HEK293 (cell line): ENCODE measurements around the gene E4F1.

Experiments used
- CTCF ChIA-PET: fragments of 350-600 bp; formaldehyde crosslinking; extraction: SDS; loops from one replicate; lab custom pipeline; 2021; ENCODE audit warnings: antibody characterized with exemption; lab: Yijun Ruan, JAX
- POLR2A ChIA-PET: fragments of 300-600 bp; formaldehyde crosslinking; extraction: SDS; loops from one replicate; lab custom pipeline; 2020; ENCODE audit warnings: antibody characterized with exemption, inconsistent platforms; lab: Yijun Ruan, JAX
- H3K27ac ChIP-seq: fragments of 200-500 bp; sonication (Bioruptor generic); 2 replicates; pipeline ENCODE4 v1.5.1; 2014; ENCODE audit warnings: low read depth, low read length, control low read depth, inconsistent platforms; ENCODE audit errors: extremely low read depth
- H3K36me3 ChIP-seq, 2 experiments: fragments of 200-500 bp in 1 of 2; sonication (Bioruptor generic) in 1 of 2; 1 replicate in 1 of 2; 2 replicates in 1 of 2; pipeline ENCODE4 v1.5.1; 2014 to 2017; ENCODE audit warnings: inconsistent platforms in 2 of 2, low read length in 2 of 2; ENCODE audit not compliant: control insufficient read depth in 2 of 2, insufficient read depth in 1 of 2
- H3K4me1 ChIP-seq: fragments of 200-500 bp; sonication (Bioruptor generic); 2 replicates; pipeline ENCODE4 v1.5.1; 2014; ENCODE audit warnings: mild to moderate bottlenecking, low read length, inconsistent platforms; ENCODE audit not compliant: control insufficient read depth, insufficient read depth
- H3K4me3 ChIP-seq: 2 replicates; pipeline ENCODE4 v1.5.1; 2011; ENCODE audit warnings: low read depth, mild to moderate bottlenecking, control low read depth, low read length, moderate library complexity
- H3K9me3 ChIP-seq: fragments of 200-500 bp; sonication (Bioruptor generic); 2 replicates; pipeline ENCODE4 v1.5.1; 2014; ENCODE audit warnings: low read depth, low read length, inconsistent platforms; ENCODE audit not compliant: control insufficient read depth, insufficient read depth
- BCL11B ChIP-seq: fragments of 450-650 bp; formaldehyde crosslinking; IDR thresholded peaks from 2 replicates; pipeline ENCODE4 v1.5.1; 2016; ENCODE audit warnings: low read depth, missing biosample characterization, missing genetic modification characterization
- EGR2 ChIP-seq: fragments of 450-650 bp; formaldehyde crosslinking; IDR thresholded peaks from 2 replicates; pipeline ENCODE4 v1.5.1; 2016; ENCODE audit warnings: low read depth, missing biosample characterization, missing genetic modification characterization
- GLIS1 ChIP-seq: fragments of 450-650 bp; formaldehyde crosslinking; IDR thresholded peaks from 2 replicates; pipeline ENCODE4 v1.5.1; 2016; ENCODE audit warnings: missing biosample characterization, missing genetic modification characterization
- GLIS2 ChIP-seq: fragments of 450-650 bp; formaldehyde crosslinking; IDR thresholded peaks from 2 replicates; pipeline ENCODE4 v1.5.1; 2016; ENCODE audit warnings: missing biosample characterization, missing genetic modification characterization
- HIC1 ChIP-seq: fragments of 450-650 bp; formaldehyde crosslinking; IDR thresholded peaks from 2 replicates; pipeline ENCODE4 v1.5.1; 2016; ENCODE audit warnings: missing biosample characterization, missing genetic modification characterization
- KLF10 ChIP-seq: fragments of 450-650 bp; IDR thresholded peaks from 2 replicates; pipeline ENCODE4 v1.5.1; 2018; ENCODE audit warnings: missing biosample characterization, mild to moderate bottlenecking, missing genetic modification characterization
- KLF17 ChIP-seq: fragments of 450-650 bp; formaldehyde crosslinking; IDR thresholded peaks from 2 replicates; pipeline ENCODE4 v1.5.1; 2016; ENCODE audit warnings: missing biosample characterization, missing genetic modification characterization
- KLF7 ChIP-seq: fragments of 450-650 bp; formaldehyde crosslinking; IDR thresholded peaks from 2 replicates; pipeline ENCODE4 v1.5.1; 2016; ENCODE audit warnings: missing biosample characterization, missing genetic modification characterization, borderline replicate concordance
- PATZ1 ChIP-seq: fragments of 450-650 bp; formaldehyde crosslinking; IDR thresholded peaks from 2 replicates; pipeline ENCODE4 v1.5.1; 2016; ENCODE audit warnings: missing biosample characterization, missing genetic modification characterization
- ZBTB20 ChIP-seq: fragments of 450-650 bp; formaldehyde crosslinking; IDR thresholded peaks from 2 replicates; pipeline ENCODE4 v1.5.1; 2016; ENCODE audit warnings: missing biosample characterization, missing genetic modification characterization
- ZFHX2 ChIP-seq: fragments of 450-650 bp; formaldehyde crosslinking; conservative IDR thresholded peaks from 2 replicates; pipeline ENCODE4 v1.5.1; 2016; ENCODE audit warnings: missing biosample characterization, missing genetic modification characterization
- ZFP37 ChIP-seq: fragments of 450-650 bp; formaldehyde crosslinking; IDR thresholded peaks from 2 replicates; pipeline ENCODE4 v1.5.1; 2016; ENCODE audit warnings: missing biosample characterization, missing genetic modification characterization
- ZNF10 ChIP-seq: fragments of 450-650 bp; formaldehyde crosslinking; IDR thresholded peaks from 2 replicates; pipeline ENCODE4 v1.5.1; 2017; ENCODE audit warnings: missing biosample characterization, missing genetic modification characterization
- ZNF114 ChIP-seq: fragments of 450-650 bp; formaldehyde crosslinking; IDR thresholded peaks from 2 replicates; pipeline ENCODE4 v1.5.0; 2017; ENCODE audit warnings: missing biosample characterization, missing genetic modification characterization
- ZNF132 ChIP-seq: fragments of 450-650 bp; formaldehyde crosslinking; IDR thresholded peaks from 2 replicates; pipeline ENCODE4 v1.5.1; 2017; ENCODE audit warnings: missing biosample characterization, missing genetic modification characterization, borderline replicate concordance
- ZNF157 ChIP-seq: fragments of 450-650 bp; formaldehyde crosslinking; IDR thresholded peaks from 2 replicates; pipeline ENCODE4 v1.5.1; 2016; ENCODE audit warnings: missing biosample characterization, missing genetic modification characterization
- ZNF174 ChIP-seq: fragments of 450-650 bp; formaldehyde crosslinking; IDR thresholded peaks from 2 replicates; pipeline ENCODE4 v1.5.0; 2017; ENCODE audit warnings: missing biosample characterization, mild to moderate bottlenecking, missing genetic modification characterization
- ZNF223 ChIP-seq: fragments of 450-650 bp; formaldehyde crosslinking; IDR thresholded peaks from 2 replicates; pipeline ENCODE4 v1.5.1; 2016; ENCODE audit warnings: missing biosample characterization, missing genetic modification characterization
- ZNF335 ChIP-seq: fragments of 450-650 bp; formaldehyde crosslinking; conservative IDR thresholded peaks from 2 replicates; pipeline ENCODE4 v1.5.1; 2016; ENCODE audit warnings: missing biosample characterization, missing genetic modification characterization
- ZNF341 ChIP-seq: fragments of 450-650 bp; formaldehyde crosslinking; IDR thresholded peaks from 2 replicates; pipeline ENCODE4; 2016; ENCODE audit warnings: low read depth, missing biosample characterization, missing genetic modification characterization
- ZNF48 ChIP-seq: fragments of 450-650 bp; formaldehyde crosslinking; IDR thresholded peaks from 2 replicates; pipeline ENCODE4 v1.5.1; 2016; ENCODE audit warnings: missing biosample characterization, missing genetic modification characterization
- ZNF600 ChIP-seq: fragments of 450-650 bp; formaldehyde crosslinking; IDR thresholded peaks from 2 replicates; pipeline ENCODE4 v1.5.1; 2016; ENCODE audit warnings: missing biosample characterization, missing genetic modification characterization
- ZNF629 ChIP-seq: fragments of 450-650 bp; formaldehyde crosslinking; IDR thresholded peaks from 2 replicates; pipeline ENCODE4 v1.5.1; 2017; ENCODE audit warnings: missing biosample characterization, missing genetic modification characterization
- ZNF664 ChIP-seq: fragments of 450-650 bp; formaldehyde crosslinking; IDR thresholded peaks from 2 replicates; pipeline ENCODE4 v1.5.1; 2016; ENCODE audit warnings: missing biosample characterization, missing genetic modification characterization
- ZNF792 ChIP-seq: fragments of 450-650 bp; formaldehyde crosslinking; IDR thresholded peaks from 2 replicates; pipeline ENCODE4 v1.5.1; 2016; ENCODE audit warnings: missing biosample characterization, missing genetic modification characterization

The E4F1 gene

GRCh38 chr16:2235234-2235651, 11.9 kb downstream of the E4F1 start:
- H3K4me1 ChIP-seq = peaks cover 4% of the 10 kb centered on the region; the same call in 1 of the 2 replicates

GRCh38 chr16:2235695-2236336, 12.4 kb downstream of the E4F1 start:
- no peak overlapping the region for H3K4me3 ChIP-seq
- ChIA-PET CTCF (interaction anchor here (0.7 to 1.2 kb wide), 3 partner anchors 21 to 95 kb away, joined by 3 read pairs; partner anchors contain the start of gene PGP), POLR2A (interaction anchor here (1.0 to 5.3 kb wide), 11 partner anchors 9 to 297 kb away, joined by 3 to 48 read pairs (median 4); partner anchors contain the start of genes BRICD5, ECI1, NTN3 and PGP)
- no peak overlapping the region for H3K27ac ChIP-seq
- TF ChIP-seq ZFHX2 (tag by site-specific recombination) (peak; percentile 70), EGR2 (tag by site-specific recombination) (peak; percentile 34; the same call in 1 of the 2 replicates), GLIS2 (tag by site-specific recombination) (peak; percentile 35; the same call in 1 of the 2 replicates), ZFP37 (no peak), ZNF223 (tag by site-specific recombination) (0 out of 2 replicates have a peak, but pooled peaks have one; percentile 13), ZNF335 (tag by site-specific recombination) (peak; percentile 70), GLIS1 (0 out of 2 replicates have a peak, but pooled peaks have one; percentile 7), ZNF792 (tag by site-specific recombination) (no peak), ZNF157 (tag by site-specific recombination) (no peak), HIC1 (tag by site-specific recombination) (peak; percentile 76; the same call in 1 of the 2 replicates), ZNF174 (tag by site-specific recombination) (no peak)
- peaks cover 4% of the 10 kb centered on the region; the same call in 1 of the 2 replicates for H3K4me1 ChIP-seq
- peaks cover 3 to 62% of the 10 kb centered on the region in 2 experiments; a peak in 2 of 3 replicates for H3K36me3 ChIP-seq
- H3K9me3 ChIP-seq = no peaks in the 10 kb centered on the region

More at GRCh38 chr16:2235234-2235651, 11.9 kb downstream of the E4F1 start:
- ChIA-PET POLR2A (interaction anchor here (0.6 to 5.3 kb wide), 4 partner anchors 9 to 20 kb away, joined by 3 to 48 read pairs (median 10); partner anchors contain the start of genes ECI1 and PGP), CTCF (no interaction called here)
- peaks cover 0 to 68% of the 10 kb centered on the region in 2 experiments; a peak in 2 of 3 replicates for H3K36me3 ChIP-seq
- TF ChIP-seq ZNF114 (tag by site-specific recombination) = no peak
- peak; percentile 67 for TF ChIP-seq ZNF600
- TF ChIP-seq ZNF10 (tag by site-specific recombination) = 0 out of 2 replicates have a peak, but pooled peaks have one; percentile 3
- peak; percentile 0; the same call in 1 of the 2 replicates for TF ChIP-seq BCL11B
- peak; percentile 4; the same call in 1 of the 2 replicates for TF ChIP-seq ZNF341
- TF ChIP-seq ZNF48 (tag by site-specific recombination) = no peak
- TF ChIP-seq ZBTB20 (tag by site-specific recombination) = no peak
- H3K9me3 ChIP-seq = no peaks in the 10 kb centered on the region
- no peak overlapping the region for H3K4me3 ChIP-seq
- H3K27ac ChIP-seq = no peak overlapping the region

- Histone ChIP-seq H3K36me3 (peaks cover 3 to 55% of the 10 kb centered on the region in 2 experiments; a peak in 2 of 3 replicates), H3K4me1 (peaks cover 4% of the 10 kb centered on the region; the same call in 1 of the 2 replicates), H3K4me3 (peak within 1 kb of the TSS; percentile 31), H3K27ac (peak within 1 kb of the TSS; percentile 48; the same call in 1 of the 2 replicates), H3K9me3 (no peaks in the 10 kb centered on the region)
- ChIA-PET POLR2A (interaction anchor here (1.0 to 5.3 kb wide), 13 partner anchors 10 to 296 kb away, joined by 3 to 48 read pairs (median 4); partner anchors contain the start of genes BRICD5, ECI1, NTN3 and PGP), CTCF (interaction anchor here (0.7 to 1.2 kb wide), 3 partner anchors 22 to 96 kb away, joined by 3 read pairs; partner anchors contain the start of gene PGP)
- TF ChIP-seq ZNF132 (no peak), KLF10 (tag by site-specific recombination) (0 out of 2 replicates have a peak, but pooled peaks have one; percentile 19), ZNF664 (tag by site-specific recombination) (no peak), ZNF629 (tag by site-specific recombination) (peak; percentile 23; the same call in 1 of the 2 replicates), KLF17 (tag by site-specific recombination) (peak; percentile 33; the same call in 1 of the 2 replicates), PATZ1 (tag by site-specific recombination) (peak; percentile 79), KLF7 (tag by site-specific recombination) (peak; percentile 18; the same call in 1 of the 2 replicates)
Observed at GRCh38 chr16:2236337-2237101, 13.1 kb downstream of the E4F1 start, which contains the start of gene DNASE1L2. Gene DNASE1L2, plus strand, starts transcription at chr16:2236444. Its CDS starts 373 bp downstream, at chr16:2236817.
